ENCODE data around the gene CSNK2A3.
A peak's percentile ranks its signal among the peaks of the same experiment; 100 is the strongest.
"Not testable (repeated sequence)": the region's sequence is repeated elsewhere in the genome, so short reads cannot be mapped to it uniquely, and the experiment has no call there.

The CSNK2A3 gene

DNA sequence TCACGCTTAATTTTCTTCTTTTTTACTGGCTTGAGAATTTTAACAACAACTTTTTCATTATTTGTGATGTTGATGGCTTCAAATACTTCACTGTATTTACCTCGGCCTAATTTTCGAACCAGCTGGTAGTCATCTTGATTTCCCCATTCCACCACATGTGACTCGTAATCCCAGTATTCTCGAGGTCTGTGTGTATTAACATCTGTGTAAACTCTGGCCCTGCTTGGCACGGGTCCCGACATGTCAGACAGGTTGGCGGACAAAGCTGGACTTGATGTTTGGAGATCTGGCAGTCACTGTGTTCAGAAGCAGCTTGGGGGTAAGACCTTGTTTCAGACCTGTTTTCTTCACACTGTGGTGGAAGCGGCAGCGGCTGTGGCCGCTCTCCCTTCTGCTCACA, at the start of gene CSNK2A3:
Gene CSNK2A3, minus strand, starts transcription at position 373 of the 400 bp plus-strand sequence. Its CDS starts 131 bp downstream, at position 242.
- not testable (repeated sequence) for DNase-seq

GRCh38 chr11:11401960-11402535, 49.0 kb upstream of the CSNK2A3 start:
- DNase-seq, result no peak

GRCh38 chr11:11400635-11401232, 47.7 kb upstream of the CSNK2A3 start:
- no peak for DNase-seq

- DNase-seq, result no peak
Observed at GRCh38 chr11:11400121-11400520, 47.1 kb upstream of the CSNK2A3 start.

DNA sequence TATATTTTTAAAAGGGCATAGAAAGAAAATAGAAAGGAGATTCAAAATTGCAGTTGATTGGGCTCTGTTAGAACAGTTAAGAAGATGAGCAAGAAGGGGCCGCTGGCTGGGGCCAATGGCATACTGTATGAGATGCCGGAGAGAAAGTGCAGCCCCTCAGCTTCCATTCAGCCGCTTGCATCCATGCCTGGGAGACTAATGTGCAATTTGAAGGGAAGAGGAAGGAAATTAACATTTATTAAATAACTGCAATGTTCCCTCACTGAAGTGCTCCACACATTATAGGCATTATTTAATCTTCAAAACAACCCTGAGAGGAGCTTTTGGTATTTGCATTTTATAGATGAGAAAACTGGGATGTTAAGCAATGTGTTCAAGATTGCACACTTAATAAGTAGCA, 44.7 kb upstream of the CSNK2A3 start:
- no peak for DNase-seq

DNA sequence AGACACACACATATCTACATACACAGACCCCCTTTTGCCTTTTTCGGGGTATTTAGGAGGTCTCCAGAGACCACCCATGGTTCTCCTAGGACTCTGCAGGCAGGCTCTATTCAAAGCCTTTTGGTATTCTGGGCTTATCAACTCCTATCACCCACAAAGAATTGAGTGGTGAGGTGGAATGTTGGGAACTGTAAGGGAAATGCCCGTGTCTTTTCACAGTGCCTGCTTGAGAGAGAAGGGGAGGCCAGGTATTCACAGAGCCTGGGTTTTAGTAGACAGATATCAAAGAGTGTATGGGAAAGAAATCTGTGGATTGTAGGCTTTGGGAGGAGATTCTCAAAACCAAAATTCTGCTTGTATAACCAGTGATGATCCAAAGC, 44.0 kb upstream of the CSNK2A3 start:
- DNase-seq, result no peak

- no peak for DNase-seq
Observed at GRCh38 chr11:11396301-11397035, 43.4 kb upstream of the CSNK2A3 start.

DNA sequence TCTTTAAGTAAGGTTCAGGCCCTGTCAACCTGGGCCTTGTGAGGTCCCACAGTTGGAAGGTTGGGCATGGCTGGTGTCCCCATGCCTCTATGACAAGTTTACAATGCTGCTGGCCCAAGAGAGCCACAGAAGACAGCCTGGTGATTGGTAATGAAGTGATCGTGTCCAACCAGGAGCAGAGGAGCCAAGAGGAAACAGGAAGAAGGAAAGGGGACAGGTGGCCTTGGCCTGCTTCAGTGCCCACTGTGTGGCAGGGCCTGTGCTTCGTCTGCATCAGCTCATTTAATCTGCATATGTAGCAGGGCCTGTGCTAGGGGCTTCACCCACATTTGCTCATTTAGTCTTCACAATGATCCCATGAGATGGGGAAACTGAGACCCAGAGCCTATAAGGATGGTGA, 42.1 kb upstream of the CSNK2A3 start:
- DNase-seq, result no peak

DNA sequence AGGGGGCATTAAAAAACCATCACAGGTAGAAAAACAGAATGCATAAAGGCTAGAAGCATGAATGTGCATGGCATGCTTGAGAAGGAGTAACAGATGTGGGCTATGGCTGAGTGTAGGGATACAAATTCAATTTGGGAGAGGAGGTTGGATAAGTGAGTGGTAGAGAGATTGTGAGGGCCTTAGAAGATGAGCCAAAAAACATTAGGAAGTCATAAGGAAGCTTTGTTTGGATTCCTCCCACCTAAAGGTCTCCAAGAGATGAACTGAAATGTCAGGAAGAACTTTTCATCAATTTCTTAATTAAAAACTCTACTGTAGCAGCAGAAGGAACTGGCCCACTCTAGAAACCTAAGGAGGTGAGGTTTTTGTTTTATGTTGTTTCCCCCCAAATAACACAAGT, 41.2 kb upstream of the CSNK2A3 start:
- DNase-seq, result no peak

GRCh38 chr11:11391796-11392463, 38.9 kb upstream of the CSNK2A3 start:
- no peak for DNase-seq

DNA sequence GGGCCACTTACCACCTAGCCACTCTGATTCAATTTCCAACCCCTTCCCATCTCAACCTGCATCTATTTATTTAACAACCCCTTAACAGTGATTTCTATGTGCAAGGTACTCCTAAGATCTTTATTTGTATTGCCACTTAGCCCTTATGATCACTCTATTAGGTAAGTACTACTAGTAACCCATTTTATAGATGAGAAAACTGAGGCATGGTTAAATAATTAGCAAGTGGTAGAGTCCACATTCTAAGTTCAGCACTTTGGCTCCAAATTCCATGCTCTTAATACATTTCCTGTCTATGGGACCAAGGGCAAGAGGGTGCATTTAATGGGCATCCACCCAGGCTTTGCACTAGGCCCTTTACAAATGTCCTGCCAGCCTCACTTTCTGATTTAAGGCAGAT, 38.1 kb upstream of the CSNK2A3 start:
- DNase-seq, result no peak

DNA sequence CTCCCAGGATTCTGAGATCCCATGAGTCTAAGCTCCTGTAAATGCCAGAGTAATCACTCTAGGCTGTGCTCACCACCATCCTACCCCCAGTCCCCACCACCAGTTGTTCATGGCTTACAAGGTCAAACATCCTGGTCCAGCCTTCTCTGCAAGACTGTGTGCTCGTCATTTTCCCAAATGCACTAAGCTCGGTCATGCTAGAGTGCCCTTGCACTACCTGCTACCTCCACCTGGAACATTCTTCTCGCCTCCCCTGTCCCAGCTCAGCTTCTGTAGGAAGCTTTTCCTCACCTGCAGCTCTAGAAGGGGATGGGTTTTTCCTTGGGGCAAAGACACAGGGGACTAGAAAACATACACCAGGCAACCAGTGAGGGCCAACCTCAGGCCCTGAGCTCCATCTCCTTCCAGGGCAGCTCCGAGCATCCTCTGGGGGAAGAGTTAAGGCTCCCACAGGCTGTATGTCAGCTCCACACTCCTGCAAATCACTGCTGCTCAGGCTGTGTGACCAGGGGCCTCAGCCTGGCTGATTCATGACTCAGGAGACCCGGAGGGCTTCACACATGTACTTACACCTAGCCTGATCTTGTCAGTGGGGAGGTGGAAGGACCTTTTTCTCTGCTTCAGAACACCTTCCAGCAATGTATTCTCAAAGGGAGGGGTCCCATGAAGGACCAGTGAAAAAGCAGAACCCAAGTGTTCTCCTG, 37.2 kb upstream of the CSNK2A3 start:
- no peak for DNase-seq

- DNase-seq, result no peak
Observed at GRCh38 chr11:11389238-11389637, 36.2 kb upstream of the CSNK2A3 start.

- DNase-seq, result no peak
Observed at GRCh38 chr11:11387622-11388305, 34.7 kb upstream of the CSNK2A3 start.

DNA sequence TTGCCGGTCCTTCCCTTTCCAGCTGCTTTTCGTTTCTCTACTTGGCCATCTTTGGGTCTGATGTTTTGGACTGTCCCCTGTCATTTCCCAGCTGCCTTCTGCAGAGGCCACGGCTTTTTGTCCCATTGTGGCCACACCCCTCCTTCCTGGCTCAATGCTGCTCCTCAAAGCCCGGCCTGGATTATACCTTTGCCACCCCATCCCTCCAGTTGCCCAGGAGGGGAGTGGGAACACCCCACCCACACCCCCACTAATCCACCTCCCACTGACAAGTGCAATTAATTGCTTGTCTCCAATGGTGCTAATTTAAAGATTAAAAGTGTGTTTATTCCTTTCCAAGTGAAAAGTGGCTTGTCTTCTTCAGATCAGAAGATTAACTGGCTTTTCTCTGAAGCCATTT, 34.2 kb upstream of the CSNK2A3 start:
- no peak for DNase-seq

- DNase-seq, result no peak
Observed at GRCh38 chr11:11384829-11385228, 31.8 kb upstream of the CSNK2A3 start.

DNA sequence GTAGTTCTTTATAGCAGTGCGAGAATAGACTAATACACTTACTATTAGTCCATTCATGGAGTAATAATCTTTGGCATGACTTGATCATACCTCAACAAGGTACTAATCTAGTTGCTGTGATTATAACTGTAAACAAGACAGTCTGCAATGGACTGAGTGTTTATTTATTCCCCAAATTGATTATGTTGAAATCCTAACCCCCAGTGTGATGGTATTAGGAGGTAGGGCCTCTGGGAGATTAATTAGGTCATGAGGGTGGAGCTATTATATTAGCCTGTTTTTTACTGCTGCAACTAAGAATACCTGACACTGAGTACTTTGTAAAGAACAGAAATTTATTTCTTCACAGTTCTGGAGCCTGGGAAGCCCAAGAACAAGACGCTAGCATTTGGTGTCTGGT, 30.9 kb upstream of the CSNK2A3 start:
- no peak for DNase-seq

DNA sequence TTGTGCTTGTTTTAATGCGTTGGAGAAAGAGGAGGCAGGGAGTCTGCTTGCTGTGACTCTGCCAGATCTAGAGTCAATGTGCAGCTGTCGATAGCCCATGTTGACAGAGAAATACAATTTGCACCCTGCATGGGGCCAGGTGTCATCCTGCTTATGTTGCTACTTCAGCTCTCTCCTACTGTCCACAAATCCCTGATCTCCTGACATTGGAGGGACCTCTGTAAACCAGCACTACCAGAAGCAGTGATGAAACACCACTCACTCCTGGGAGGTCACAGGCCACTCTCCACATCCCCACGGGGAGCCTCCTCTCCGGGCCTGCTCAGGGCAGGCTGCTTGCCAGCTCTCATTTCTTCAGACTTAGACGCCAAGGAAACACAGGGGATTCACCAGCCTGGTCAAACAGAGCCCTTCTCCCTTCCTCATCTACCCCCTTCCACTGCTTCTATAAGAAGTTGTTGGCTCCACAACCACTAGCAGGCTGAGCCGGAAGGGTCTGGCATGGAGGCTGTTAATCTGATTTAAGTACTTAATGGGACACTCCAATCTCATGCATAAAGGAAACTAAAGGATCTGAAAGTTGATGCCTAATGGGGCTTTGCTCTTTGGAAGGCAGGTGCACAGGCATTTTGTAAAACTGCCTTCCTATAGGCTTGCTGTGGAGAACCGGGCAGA, 29.9 kb upstream of the CSNK2A3 start:
- peak; percentile 25 for DNase-seq

GRCh38 chr11:11381471-11382105, 28.5 kb upstream of the CSNK2A3 start:
- DNase-seq, result no peak

DNA sequence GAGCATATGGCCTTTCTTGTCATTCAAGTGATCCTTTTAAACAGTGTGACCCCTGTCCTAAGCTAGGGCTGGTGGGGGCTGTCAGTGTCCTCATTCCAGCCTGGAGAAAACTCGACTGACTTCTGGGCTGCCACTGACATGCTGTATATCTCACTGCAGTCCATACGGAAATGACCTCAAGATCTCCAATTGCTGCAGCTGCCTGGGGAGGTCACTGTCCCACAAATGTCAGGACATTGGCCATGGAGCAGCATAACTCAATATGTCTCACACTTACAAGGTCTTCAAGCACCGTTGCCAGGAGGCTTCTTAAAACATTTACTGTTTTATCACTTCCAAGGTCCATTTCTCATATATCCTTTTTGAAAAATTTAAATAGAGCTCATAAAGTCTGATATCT, 27.8 kb upstream of the CSNK2A3 start:
- DNase-seq, result no peak

DNA sequence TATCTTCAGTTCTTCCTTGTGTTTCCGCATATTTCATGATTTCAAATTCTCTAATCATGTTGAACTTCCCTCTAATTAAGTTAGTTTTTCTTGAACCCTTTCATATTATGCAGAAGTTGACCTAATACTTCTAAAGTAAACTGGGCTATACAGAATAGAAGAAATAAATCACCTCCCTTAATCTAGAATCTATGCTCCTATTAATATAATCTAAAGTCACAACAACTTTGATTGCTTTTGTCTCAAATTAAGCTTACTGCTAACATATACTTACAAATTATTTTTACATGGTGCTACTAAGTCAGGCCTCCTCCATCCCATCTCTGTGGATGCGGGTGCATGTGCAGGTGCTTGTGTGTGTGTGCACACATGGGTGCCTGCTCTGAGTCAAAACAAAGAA, 27.3 kb upstream of the CSNK2A3 start:
- no peak for DNase-seq

GRCh38 chr11:11379661-11380060, 26.6 kb upstream of the CSNK2A3 start:
- no peak for DNase-seq
